ENCODE results near the gene KRT86. TPM values are rescaled to one million over a fixed set of nuclear protein-coding genes. Genes with fewer than 3 reads are reported as not detected.

The KRT86 gene
- total and polyA plus RNA-seq, 2 experiments from 2014 or later: 0.35 TPM; not detected in 1

DNA sequence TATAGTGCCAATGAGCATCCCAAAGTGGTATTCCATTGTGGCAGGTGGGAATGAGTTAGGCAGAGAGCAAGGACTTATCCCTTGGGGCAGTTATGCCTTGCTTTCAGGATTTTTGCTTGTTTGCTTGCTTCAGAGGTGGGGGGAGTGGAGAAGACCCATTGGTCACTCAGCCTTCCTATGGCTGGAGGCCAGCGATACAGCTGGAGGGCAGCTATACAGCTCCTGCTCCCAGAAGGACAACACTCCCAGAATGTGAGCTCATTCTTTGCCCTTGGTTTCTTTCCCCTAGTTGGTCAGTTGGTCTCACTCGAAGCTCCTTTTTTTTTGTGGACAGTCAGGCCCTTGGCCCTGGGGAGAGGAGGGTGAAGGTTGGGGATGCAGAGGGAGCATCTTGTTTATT lies 32.3 kb downstream of the KRT86 start:
- DNase-seq (ENCODE audit: low read depth in 1 of 2, low spot score in 1 of 2): no peak
- no peaks in the 10 kb centered on the region for H3K9me3 ChIP-seq (ENCODE audit: low read depth)
- TF ChIP-seq, protein P1, sequence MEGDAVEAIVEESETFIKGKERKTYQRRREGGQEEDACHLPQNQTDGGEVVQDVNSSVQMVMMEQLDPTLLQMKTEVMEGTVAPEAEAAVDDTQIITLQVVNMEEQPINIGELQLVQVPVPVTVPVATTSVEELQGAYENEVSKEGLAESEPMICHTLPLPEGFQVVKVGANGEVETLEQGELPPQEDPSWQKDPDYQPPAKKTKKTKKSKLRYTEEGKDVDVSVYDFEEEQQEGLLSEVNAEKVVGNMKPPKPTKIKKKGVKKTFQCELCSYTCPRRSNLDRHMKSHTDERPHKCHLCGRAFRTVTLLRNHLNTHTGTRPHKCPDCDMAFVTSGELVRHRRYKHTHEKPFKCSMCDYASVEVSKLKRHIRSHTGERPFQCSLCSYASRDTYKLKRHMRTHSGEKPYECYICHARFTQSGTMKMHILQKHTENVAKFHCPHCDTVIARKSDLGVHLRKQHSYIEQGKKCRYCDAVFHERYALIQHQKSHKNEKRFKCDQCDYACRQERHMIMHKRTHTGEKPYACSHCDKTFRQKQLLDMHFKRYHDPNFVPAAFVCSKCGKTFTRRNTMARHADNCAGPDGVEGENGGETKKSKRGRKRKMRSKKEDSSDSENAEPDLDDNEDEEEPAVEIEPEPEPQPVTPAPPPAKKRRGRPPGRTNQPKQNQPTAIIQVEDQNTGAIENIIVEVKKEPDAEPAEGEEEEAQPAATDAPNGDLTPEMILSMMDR (IDR thresholded peaks at IDR 0.05; ENCODE audit: low read depth, low read length): no peak
- no peak overlapping the region for H3K4me3 ChIP-seq
- peaks cover 56% of the 10 kb centered on the region for H3K27me3 ChIP-seq
- H3K36me3 ChIP-seq: no peaks in the 10 kb centered on the region
- no peak overlapping the region for H3K27ac ChIP-seq
- peaks cover 3% of the 10 kb centered on the region for H3K4me1 ChIP-seq (ENCODE audit: low read depth)

DNA sequence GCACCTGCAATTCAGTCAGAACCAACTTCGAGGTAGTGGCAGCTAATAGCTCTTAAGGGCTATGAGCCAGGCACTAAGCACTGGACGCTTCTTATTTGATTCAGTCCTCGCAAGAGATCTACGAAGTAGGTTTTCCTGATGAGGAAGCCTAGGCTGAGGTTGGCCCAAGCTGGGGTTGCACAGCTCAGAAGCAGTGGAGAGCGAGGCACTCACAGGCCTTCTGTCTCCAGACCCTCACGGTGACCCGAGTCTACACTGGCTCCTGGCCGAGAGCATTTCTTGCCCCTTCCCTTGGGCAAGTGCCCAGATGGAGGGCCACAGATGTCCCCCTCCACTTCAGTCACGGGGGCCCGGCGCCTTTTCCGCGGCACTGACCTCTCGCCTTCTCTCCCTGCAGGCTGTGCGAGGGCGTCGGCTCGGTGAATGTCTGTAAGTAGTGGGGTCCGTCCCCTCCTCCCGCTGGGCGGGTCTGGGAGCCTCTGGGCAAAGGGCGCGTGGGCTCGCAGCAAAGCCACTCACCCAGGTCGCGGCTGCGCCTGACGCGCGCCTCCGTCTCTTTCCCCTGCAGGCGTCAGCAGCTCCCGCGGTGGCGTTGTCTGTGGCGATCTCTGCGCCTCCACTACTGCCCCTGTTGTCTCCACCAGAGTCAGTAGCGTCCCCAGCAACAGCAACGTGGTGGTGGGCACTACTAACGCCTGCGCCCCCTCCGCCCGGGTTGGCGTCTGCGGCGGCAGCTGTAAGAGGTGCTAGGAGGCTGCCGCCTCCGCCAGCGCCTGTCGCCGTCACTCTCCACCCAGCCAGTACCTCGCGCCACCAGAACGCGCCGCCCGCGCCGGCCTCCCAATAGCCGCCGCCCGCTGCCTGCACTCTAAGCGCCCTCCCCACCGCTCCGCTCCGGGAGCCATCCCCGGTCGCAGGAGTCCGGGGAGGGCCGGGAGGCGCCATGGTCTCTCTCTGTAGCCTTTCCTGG lies 33.7 kb downstream of the KRT86 start:
- peaks cover 68% of the 10 kb centered on the region for H3K27me3 ChIP-seq
- no peaks in the 10 kb centered on the region for H3K36me3 ChIP-seq
- peak overlapping the region; percentile 22 for H3K4me3 ChIP-seq
- DNase-seq (ENCODE audit: low read depth in 1 of 2, low spot score in 1 of 2): peak; percentile 41 to 82
- peaks cover 3% of the 10 kb centered on the region for H3K4me1 ChIP-seq (ENCODE audit: low read depth)
- H3K27ac ChIP-seq: no peak overlapping the region
- TF ChIP-seq, protein P1 (IDR thresholded peaks at IDR 0.05; ENCODE audit: low read depth, low read length): peak; percentile 14
- no peaks in the 10 kb centered on the region for H3K9me3 ChIP-seq (ENCODE audit: low read depth)

DNA sequence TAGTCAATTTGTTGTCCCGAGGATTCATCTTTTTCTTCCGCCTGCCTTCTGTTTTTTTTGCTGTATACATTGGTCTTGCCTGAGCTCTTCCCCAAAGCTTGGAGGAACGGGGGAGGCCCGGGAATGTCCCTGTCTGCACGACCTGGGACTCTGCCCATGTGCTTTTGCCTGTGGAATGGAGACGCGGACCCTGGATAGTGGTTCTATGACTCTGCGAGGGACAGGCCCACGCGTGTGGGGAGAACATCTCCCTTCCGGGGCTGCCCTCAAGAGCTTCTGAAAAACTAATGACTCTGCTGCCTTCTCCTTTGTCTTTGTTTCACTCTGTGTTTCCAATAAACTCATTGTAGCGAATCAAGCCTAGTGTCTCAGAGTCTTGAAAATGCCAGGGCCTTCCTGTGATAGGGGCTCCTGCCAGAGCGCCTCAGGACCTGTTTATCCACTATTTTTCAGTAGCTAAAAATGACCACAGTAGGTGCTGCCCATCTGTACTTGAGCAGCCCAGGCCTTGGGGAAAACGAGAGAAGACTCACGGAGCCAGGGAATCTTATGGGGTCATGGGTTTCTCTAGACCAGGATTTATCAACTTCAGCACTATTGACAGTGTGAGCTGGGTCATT lies 34.5 kb downstream of the KRT86 start:
- Histone ChIP-seq H3K27ac (no peak overlapping the region), H3K9me3 (ENCODE audit: low read depth) (no peaks in the 10 kb centered on the region), H3K27me3 (peaks cover 76% of the 10 kb centered on the region), H3K36me3 (no peaks in the 10 kb centered on the region), H3K4me1 (ENCODE audit: low read depth) (peaks cover 3% of the 10 kb centered on the region), H3K4me3 (peak overlapping the region; percentile 22)
- TF ChIP-seq, protein P1 (IDR thresholded peaks at IDR 0.05; ENCODE audit: low read depth, low read length): no peak
- DNase-seq (ENCODE audit: low read depth in 1 of 2, low spot score in 1 of 2): no peak

DNA sequence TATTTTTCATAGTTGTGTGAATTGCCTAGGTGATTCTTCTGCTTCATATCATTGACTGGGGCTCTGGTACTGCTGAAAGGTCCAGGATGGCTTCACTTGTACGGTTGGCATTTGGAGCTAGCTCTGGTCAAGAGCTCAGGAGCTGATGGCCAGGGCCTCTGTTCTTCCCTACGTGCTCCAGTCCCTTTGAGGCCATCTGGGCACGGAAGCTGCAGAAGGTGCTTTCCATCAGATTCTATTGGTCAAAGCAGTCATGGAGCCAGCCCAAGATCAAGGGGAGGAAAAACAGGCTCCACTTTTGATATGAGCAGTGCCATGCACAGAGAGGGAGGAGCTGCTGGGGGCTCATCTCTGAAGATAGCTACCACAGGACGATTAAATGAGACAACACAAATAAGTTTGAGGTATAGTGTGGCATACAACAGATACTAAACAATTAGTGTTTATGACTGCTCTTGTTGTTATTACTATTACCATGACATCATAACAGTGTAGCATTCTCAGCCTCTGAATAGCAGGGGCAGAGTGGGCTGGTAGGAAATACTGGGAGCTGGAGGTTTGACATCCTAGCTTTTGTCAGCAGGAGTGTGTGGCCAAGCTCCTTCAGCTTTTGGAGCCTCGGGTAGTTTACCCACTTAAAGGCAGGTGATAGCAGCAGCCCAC lies 36.3 kb downstream of the KRT86 start:
- Histone ChIP-seq H3K4me3 (no peak overlapping the region), H3K27me3 (peaks cover 86% of the 10 kb centered on the region), H3K9me3 (ENCODE audit: low read depth) (no peaks in the 10 kb centered on the region), H3K36me3 (no peaks in the 10 kb centered on the region), H3K27ac (no peak overlapping the region), H3K4me1 (ENCODE audit: low read depth) (peaks cover 3% of the 10 kb centered on the region)
- peak in 1 of 2 donors; percentile 16 for DNase-seq (ENCODE audit: low read depth in 1 of 2, low spot score in 1 of 2)
- TF ChIP-seq, protein P1 (IDR thresholded peaks at IDR 0.05; ENCODE audit: low read depth, low read length): no peak

DNA sequence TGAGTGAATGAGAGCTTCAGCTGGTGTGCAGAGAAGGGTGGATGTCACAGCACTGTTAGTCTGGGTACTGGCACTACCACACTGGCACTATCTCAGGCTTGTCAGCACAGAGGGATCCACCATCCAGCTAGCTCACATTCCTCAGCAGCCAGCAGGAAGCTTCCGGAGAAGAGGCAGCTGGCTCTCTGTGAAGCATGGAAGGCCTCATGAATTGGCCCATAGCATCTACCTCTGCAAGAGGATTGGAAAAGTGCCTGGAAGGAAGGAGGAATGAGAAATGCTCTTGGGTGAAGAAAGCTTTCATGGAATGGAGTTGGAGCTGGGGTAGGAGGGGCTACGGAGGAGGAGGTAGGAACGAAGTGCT lies 36.8 kb downstream of the KRT86 start:
- DNase-seq (ENCODE audit: low read depth in 1 of 2, low spot score in 1 of 2): peak in 1 of 2 donors; percentile 60
- Histone ChIP-seq H3K9me3 (ENCODE audit: low read depth) (no peaks in the 10 kb centered on the region), H3K27me3 (peaks cover 84% of the 10 kb centered on the region), H3K4me3 (no peak overlapping the region), H3K36me3 (no peaks in the 10 kb centered on the region), H3K4me1 (ENCODE audit: low read depth) (peaks cover 3% of the 10 kb centered on the region), H3K27ac (no peak overlapping the region)
- TF ChIP-seq, protein P1 (IDR thresholded peaks at IDR 0.05; ENCODE audit: low read depth, low read length): no peak

Data from cardiac muscle cell (in vitro differentiated cells and primary cell).